GM18861 (cell line): Measurements from ENCODE around the gene LIPH.
"Not testable (repeated sequence)": the region's sequence is repeated elsewhere in the genome, so short reads cannot be mapped to it uniquely, and the experiment has no call there.

ENCODE experiments used
- ATAC-seq: cut with Tn5 transposase; IDR thresholded peaks from one replicate; pipeline ENCODE4 v1.9.1; 2021; ENCODE audit not compliant: unreplicated experiment

Gene LIPH

DNA sequence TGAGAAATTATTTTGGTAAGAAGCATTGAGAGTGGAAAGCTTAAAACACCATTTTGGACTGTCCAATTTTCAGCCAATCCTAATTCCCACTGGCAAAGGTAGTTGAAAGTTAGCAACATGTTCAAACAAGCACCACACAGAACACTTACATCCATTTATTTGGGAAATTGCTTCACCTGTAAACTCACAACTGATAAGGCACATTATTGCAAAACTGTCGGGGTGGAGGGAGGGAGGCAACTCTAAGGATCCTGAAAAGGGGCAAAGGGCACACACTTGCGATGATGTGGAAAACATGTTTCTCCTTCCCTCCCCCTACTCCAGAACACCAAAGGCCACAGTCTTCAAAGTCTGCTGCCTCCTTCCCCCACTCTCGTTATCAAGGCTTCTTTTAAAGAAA is 62.9 kb downstream of the LIPH start:
- no peak for ATAC-seq

GRCh38 chr3:185488465-185488864 is 63.9 kb downstream of the LIPH start:
- ATAC-seq = no peak

DNA sequence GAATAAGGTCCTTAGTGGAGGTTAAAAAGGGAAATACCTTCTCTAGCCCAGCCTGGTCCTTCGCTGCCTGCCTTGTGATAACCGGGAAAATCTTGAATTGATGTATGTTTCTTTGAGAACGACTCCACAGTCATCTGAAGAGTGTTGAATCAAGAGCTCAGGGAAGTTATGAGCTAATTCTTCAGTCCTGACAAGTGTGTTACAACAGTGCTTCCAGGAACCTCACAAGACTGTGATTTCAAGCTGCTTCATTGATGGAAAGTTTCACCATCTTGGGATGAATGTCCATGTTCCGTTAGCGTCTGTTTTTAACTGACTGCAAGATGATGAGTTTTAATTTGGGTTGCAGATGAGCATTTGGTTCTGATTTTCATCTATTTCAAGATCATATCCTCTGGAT is 66.0 kb downstream of the LIPH start:
- no peak for ATAC-seq

GRCh38 chr3:185484296-185484695 is 68.1 kb downstream of the LIPH start:
- ATAC-seq = no peak

DNA sequence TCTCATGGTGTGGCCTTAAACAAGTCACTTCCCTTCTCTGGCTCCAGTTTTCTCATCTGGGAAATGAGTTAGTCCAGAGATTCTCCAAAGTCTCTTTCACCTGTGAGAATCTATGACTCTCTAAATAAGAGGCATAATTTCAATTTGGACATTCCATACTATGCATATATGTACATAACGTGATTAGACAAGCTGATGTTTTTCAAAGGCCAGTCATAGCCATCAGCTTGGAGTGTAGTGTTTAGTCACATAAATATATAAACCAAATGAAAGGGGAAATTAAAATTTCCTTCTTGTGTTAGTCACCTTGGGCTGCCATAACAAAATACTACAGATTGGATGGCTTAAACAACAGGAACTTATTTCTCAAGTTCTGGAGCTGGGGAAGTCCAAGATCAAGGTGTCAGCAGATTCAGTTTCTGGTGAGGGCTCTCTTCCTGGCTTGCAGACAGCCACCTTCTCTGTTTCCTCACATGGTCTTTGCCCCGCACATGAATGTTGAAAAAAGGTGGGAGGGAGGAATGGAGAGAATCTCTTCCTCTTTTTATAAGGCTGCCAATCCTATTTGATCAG is 72.9 kb downstream of the LIPH start:
- no peak for ATAC-seq

GRCh38 chr3:185477316-185477715 is 75.1 kb downstream of the LIPH start:
- ATAC-seq = no peak

DNA sequence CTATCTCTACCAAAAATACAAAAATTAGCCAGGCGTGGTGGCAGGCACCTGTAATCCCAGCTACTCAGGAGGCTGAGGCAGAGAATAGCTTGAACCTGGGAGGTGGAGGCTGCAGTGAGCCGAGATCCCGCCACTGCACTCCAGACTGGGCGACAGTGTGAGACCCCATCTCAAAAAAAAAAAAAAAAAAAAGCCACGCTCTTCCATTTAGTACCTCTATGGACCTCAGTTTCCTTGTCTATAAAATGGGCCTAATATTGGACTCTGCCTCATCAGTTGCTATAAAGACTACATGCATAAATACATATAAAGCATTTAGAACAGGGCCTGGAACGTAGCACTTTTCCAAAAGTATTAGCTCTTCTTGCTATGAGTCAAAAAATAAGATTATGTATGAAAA is 77.5 kb downstream of the LIPH start:
- ATAC-seq = not testable (repeated sequence)

DNA sequence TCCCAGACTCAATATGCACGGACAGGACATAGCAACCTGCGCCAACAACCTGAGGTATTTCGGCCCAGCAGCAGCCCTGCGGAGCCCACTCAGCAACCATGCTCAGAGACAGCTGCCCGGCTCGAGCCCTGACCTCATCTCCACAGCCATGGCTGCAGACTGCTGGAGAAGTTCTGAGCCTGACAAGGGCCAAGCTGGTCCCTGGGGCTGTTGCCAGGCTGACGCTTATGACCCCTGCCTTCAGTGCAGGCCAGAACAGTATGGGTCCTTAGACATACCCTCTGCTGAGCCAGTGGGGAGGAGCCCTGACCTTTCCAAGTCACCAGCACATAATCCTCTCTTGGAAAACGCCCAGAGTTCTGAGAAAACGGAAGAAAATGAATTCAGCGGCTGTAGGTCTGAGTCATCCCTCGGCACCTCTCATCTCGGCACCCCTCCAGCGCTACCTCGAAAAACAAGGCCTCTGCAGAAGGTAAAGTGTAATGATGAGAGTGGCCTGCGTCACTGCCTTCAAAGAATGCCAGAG is 79.0 kb downstream of the LIPH start:
- ATAC-seq = no peak

DNA sequence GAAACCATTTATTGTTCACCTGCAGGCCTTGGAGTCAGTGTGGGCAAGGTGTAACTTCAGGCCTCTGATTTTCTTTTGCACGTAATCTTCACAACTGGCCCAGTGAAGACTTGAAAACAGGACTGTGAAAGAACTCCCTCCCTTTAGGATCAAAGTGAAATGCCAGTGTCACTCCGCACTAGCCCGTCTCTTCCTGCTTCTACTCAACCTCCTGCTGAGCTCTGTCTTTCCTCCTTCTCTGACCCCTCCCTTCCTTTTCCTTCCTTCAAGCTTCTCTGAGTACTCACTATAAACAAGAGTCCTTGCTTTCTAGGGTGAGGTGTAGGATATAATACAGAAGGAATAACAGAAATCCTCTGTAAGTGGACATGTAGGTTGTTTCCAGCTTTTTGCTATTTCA is 82.1 kb downstream of the LIPH start:
- ATAC-seq = no peak

GRCh38 chr3:185469542-185469941 is 82.8 kb downstream of the LIPH start:
- ATAC-seq = no peak

GRCh38 chr3:185466123-185466522 is 86.3 kb downstream of the LIPH start:
- ATAC-seq = not testable (repeated sequence)

GRCh38 chr3:185465471-185465870 is 86.9 kb downstream of the LIPH start:
- ATAC-seq = no peak

DNA sequence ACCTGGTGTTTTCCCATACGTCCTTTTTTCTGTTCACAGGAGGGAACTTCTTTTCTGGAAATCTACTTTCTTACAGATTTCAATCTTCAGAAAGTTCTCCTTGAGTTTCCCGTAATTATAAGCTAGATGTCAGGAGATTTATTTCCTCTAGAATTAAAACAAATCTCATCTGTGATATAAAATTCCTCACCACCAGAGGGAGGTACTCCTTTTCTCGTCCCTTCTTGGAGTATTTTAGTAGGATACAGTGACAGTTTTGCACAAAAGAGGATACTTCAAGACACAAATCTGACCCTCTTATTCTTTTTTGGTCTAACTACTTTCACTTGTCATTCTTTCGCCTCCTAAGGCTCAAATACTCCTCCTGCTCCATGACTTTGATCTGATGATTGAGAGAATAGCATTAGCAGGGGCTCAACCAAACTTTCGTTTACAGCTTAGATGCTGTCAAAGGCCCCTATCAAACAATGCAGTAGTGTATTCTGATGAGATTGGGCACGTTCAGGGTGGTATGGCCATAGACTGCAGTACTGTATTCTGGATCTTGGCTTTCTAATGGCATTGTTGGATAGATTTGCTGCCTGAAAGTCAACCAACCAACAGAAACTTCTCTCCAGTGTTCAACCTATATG is 91.6 kb downstream of the LIPH start:
- ATAC-seq = no peak

- ATAC-seq = no peak
Measured at GRCh38 chr3:185460309-185460708, 92.1 kb downstream of the LIPH start.

GRCh38 chr3:185457376-185457775 is 95.0 kb downstream of the LIPH start:
- ATAC-seq = no peak
